GM23338 (cell line): ENCODE results near the gene OR2H1.

Source experiments
- CTCF ChIP-seq, 2 experiments: fragments of 200-600 bp in 1 of 2; sonication (generic) in 1 of 2; conservative IDR thresholded peaks; 2 replicates each; pipeline versions ENCODE4 v1.5.1 to v1.6.1; 2016 to 2017; ENCODE audit warnings: antibody characterized with exemption in 2 of 2, low read depth in 2 of 2, mild to moderate bottlenecking in 2 of 2, moderate library complexity in 1 of 2
- EZH2 ChIP-seq: fragments of 200-600 bp; sonication (generic); IDR thresholded peaks from one replicate; pipeline ENCODE4 v1.8.0; 2017; ENCODE audit warnings: antibody characterized with exemption, mild to moderate bottlenecking, low read depth; ENCODE audit not compliant: unreplicated experiment
- JUNB ChIP-seq: IDR thresholded peaks from one replicate; pipeline ENCODE4 v1.6.1; 2016; ENCODE audit warnings: antibody characterized with exemption; ENCODE audit not compliant: unreplicated experiment
- POLR2AphosphoS5 ChIP-seq: IDR thresholded peaks from 2 replicates; pipeline ENCODE4 v1.6.1; 2016; ENCODE audit warnings: antibody characterized with exemption, low read depth
- ZNF462 ChIP-seq: fragments of 250-450 bp; sonication (Bioruptor Pico); IDR thresholded peaks from 2 replicates; pipeline ENCODE4 v1.5.0; 2020; ENCODE audit warnings: mild to moderate bottlenecking, moderate library complexity
- TF ChIP-seq, protein P1 (sequence below): IDR thresholded peaks from one replicate; pipeline ENCODE4 v1.6.1; 2018; ENCODE audit warnings: antibody characterized with exemption; ENCODE audit not compliant: unreplicated experiment
- TF ChIP-seq, protein P2 (sequence below): IDR thresholded peaks from 2 replicates; pipeline ENCODE4 v1.6.1; 2016; ENCODE audit warnings: antibody characterized with exemption

DNA sequence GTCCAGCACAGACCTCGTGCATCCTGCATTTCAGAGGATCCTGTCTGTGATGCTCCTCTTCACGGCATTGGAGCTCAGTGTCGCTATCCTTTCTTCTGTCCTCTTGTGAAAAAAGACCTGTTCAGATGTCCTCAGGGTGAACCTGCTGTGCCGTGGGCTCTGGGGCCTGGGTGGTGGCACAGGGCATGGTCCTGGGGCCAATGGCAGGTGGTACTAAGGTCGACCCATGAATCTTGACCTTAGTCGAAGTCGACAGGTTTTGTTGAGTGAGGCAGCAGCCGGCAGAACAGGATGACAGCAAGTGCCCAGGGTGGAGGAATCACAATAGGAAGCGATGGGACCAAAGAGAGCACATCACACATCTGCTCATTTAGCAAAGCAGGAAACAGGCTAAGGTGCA, 52.8 kb downstream of the OR2H1 start:
- TF ChIP-seq CTCF (conservative IDR thresholded peaks at IDR 0.05; ENCODE audit: low read depth in 2 of 2) (no peak), EZH2 (no peak), JUNB (no peak), POLR2AphosphoS5 (no peak), ZNF462 (CRISPR knock-in tag) (no peak)
- TF ChIP-seq, protein P1, sequence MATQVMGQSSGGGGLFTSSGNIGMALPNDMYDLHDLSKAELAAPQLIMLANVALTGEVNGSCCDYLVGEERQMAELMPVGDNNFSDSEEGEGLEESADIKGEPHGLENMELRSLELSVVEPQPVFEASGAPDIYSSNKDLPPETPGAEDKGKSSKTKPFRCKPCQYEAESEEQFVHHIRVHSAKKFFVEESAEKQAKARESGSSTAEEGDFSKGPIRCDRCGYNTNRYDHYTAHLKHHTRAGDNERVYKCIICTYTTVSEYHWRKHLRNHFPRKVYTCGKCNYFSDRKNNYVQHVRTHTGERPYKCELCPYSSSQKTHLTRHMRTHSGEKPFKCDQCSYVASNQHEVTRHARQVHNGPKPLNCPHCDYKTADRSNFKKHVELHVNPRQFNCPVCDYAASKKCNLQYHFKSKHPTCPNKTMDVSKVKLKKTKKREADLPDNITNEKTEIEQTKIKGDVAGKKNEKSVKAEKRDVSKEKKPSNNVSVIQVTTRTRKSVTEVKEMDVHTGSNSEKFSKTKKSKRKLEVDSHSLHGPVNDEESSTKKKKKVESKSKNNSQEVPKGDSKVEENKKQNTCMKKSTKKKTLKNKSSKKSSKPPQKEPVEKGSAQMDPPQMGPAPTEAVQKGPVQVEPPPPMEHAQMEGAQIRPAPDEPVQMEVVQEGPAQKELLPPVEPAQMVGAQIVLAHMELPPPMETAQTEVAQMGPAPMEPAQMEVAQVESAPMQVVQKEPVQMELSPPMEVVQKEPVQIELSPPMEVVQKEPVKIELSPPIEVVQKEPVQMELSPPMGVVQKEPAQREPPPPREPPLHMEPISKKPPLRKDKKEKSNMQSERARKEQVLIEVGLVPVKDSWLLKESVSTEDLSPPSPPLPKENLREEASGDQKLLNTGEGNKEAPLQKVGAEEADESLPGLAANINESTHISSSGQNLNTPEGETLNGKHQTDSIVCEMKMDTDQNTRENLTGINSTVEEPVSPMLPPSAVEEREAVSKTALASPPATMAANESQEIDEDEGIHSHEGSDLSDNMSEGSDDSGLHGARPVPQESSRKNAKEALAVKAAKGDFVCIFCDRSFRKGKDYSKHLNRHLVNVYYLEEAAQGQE, result no peak
- TF ChIP-seq, protein P2, sequence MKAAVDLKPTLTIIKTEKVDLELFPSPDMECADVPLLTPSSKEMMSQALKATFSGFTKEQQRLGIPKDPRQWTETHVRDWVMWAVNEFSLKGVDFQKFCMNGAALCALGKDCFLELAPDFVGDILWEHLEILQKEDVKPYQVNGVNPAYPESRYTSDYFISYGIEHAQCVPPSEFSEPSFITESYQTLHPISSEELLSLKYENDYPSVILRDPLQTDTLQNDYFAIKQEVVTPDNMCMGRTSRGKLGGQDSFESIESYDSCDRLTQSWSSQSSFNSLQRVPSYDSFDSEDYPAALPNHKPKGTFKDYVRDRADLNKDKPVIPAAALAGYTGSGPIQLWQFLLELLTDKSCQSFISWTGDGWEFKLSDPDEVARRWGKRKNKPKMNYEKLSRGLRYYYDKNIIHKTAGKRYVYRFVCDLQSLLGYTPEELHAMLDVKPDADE, result no peak
